OCI-LY3 (cell line): ENCODE data around the gene KRT80.

ENCODE experiments used
- CTCF ChIP-seq: fragments of 200-600, 300-600 bp; sonication (generic); IDR thresholded peaks from 2 replicates; pipeline ENCODE4 v1.5.1; 2014; ENCODE audit warnings: antibody characterized with exemption, low read length, low read depth
- EZH2phosphoT487 ChIP-seq: fragments of 200-600 bp; shearing (Covaris generic); IDR thresholded peaks from 2 replicates; pipeline ENCODE4 v1.6.1; 2018; ENCODE audit warnings: antibody characterized with exemption, mixed run types, low read depth

GRCh38 chr12:52227606-52228166 is 35.9 kb upstream of the KRT80 start:
- TF ChIP-seq CTCF (no peak), EZH2phosphoT487 (no peak)
